OCI-LY7 (cell line): ENCODE data around the gene ZBTB7A.

ENCODE experiments used
- EZH2phosphoT487 ChIP-seq: fragments of 200-600 bp; sonication (generic); IDR thresholded peaks from 2 replicates; pipeline ENCODE4 v1.6.1; 2018; ENCODE audit warnings: low read depth, borderline replicate concordance, mild to moderate bottlenecking, mixed run types, antibody characterized with exemption, low read length, moderate library complexity, mixed read lengths
- TF ChIP-seq, protein P1 (sequence below): fragments of 200-600 bp; sonication (generic); conservative IDR thresholded peaks from 2 replicates; pipeline ENCODE4 v1.5.1; 2014; ENCODE audit warnings: mild to moderate bottlenecking, antibody characterized with exemption, low read length, moderate library complexity, mixed read lengths

GRCh38 chr19:4055209-4055552, 11.5 kb downstream of the ZBTB7A start:
- TF ChIP-seq, protein P1, sequence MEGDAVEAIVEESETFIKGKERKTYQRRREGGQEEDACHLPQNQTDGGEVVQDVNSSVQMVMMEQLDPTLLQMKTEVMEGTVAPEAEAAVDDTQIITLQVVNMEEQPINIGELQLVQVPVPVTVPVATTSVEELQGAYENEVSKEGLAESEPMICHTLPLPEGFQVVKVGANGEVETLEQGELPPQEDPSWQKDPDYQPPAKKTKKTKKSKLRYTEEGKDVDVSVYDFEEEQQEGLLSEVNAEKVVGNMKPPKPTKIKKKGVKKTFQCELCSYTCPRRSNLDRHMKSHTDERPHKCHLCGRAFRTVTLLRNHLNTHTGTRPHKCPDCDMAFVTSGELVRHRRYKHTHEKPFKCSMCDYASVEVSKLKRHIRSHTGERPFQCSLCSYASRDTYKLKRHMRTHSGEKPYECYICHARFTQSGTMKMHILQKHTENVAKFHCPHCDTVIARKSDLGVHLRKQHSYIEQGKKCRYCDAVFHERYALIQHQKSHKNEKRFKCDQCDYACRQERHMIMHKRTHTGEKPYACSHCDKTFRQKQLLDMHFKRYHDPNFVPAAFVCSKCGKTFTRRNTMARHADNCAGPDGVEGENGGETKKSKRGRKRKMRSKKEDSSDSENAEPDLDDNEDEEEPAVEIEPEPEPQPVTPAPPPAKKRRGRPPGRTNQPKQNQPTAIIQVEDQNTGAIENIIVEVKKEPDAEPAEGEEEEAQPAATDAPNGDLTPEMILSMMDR, result no peak
- TF ChIP-seq EZH2phosphoT487, result no peak
